Left lung (tissue), 10 donors: ENCODE data around the gene REPS1. TPM values are rescaled to one million over a fixed set of nuclear protein-coding genes. Genes with fewer than 3 reads are reported as not detected.

ENCODE experiments used
- ATAC-seq: fragments of 200-7000 bp; cut with Tn5 transposase; one replicate; pipeline ENCODE4 v1.9.1; 2020; ENCODE audit warnings: moderate library complexity
- DNase-seq, 4 donors: peaks; one replicate each; pipeline ENCODE4 v3.0.0-alpha.2; 2013 to 2020
- H3K27ac ChIP-seq, 2 donors: fragments of 200-600 bp; sonication (generic) in 1 of 2; one replicate each; pipeline versions ENCODE4 v1.5.0 to v1.8.0; 2020 to 2021
- H3K27me3 ChIP-seq, 2 donors: fragments of 200-600 bp; sonication (generic) in 1 of 2; one replicate each; pipeline versions ENCODE4 v1.5.0 to v1.8.0; 2020 to 2021
- H3K36me3 ChIP-seq, 2 donors: fragments of 200-600 bp; sonication (generic) in 1 of 2; one replicate each; pipeline versions ENCODE4 v1.5.0 to v1.8.0; 2020 to 2021
- H3K4me1 ChIP-seq, 2 donors: fragments of 200-600 bp; one replicate each; pipeline ENCODE4 v1.8.0; 2021
- H3K4me3 ChIP-seq, 2 donors: fragments of 200-600 bp; sonication (generic) in 1 of 2; one replicate each; pipeline versions ENCODE4 v1.5.0 to v1.8.0; 2020 to 2021; ENCODE audit warnings: mild to moderate bottlenecking in 1 of 2
- H3K9me3 ChIP-seq, 2 donors: fragments of 200-600 bp; sonication (generic) in 1 of 2; one replicate each; pipeline versions ENCODE4 v1.5.0 to v1.8.0; 2020 to 2021
- CTCF ChIP-seq, 2 donors: fragments of 200-600 bp; sonication (generic) in 1 of 2; IDR thresholded peaks; one replicate each; pipeline versions ENCODE4 v1.5.0 to v1.8.0; 2021; ENCODE audit warnings: antibody characterized with exemption in 2 of 2
- intact Hi-C, 2 donors: fragments of 100-400 bp; cut with DNase I; formaldehyde crosslinking; loops; one replicate each; pipeline versions ENCODE4 v1.11.2 to v1.14.2; 2022
- polyA plus RNA-seq, 6 donors: library from polyadenylated mRNA; unstranded; fragments of 120-200 nt; gene quantifications; one replicate each; pipeline ENCODE4 v1.2.1, GENCODE V29; 2013; ENCODE audit not compliant: insufficient read length in 6 of 6
- total RNA-seq, 2 donors: library from RNA; stranded (reverse); fragmentation: NEBNext Ultra II Directional; extraction: Animal tissue kit (Norgen Biotek cat#: 25700); gene quantifications; one replicate each; pipeline ENCODE4 v1.2.1, GENCODE V29; 2021
- donor health status: DM: no; HTN: yes; CAD: no.
- donor health status: DM: no; HTN: no; CAD: no.

Gene REPS1
- total and polyA plus RNA-seq, 8 donors, result 29.3 to 83.9 (median 63.6) TPM

GRCh38 chr6:138970856-138971425 lies 17.1 kb downstream of the REPS1 start:
- Histone ChIP-seq H3K9me3 (no peaks in the 10 kb centered on the region), H3K4me3 (no peak overlapping the region), H3K27me3 (no peaks in the 10 kb centered on the region), H3K4me1 (peaks cover 28 to 62% of the 10 kb centered on the region in 2 donors), H3K36me3 (no peaks in the 10 kb centered on the region), H3K27ac (peak overlapping the region in 1 of 2 donors; percentile 82)
- intact Hi-C loops, result no loop called here
- ATAC-seq, result peak; percentile 81
- no peak for DNase-seq
- TF ChIP-seq CTCF (IDR thresholded peaks at IDR 0.05), result no peak

GRCh38 chr6:138970159-138970558 lies 17.9 kb downstream of the REPS1 start:
- intact Hi-C loops, result no loop called here

GRCh38 chr6:138966870-138967269 lies 21.2 kb downstream of the REPS1 start:
- no peaks in the 10 kb centered on the region for H3K27me3 ChIP-seq
- ATAC-seq (no peak), DNase-seq (no peak)
- TF ChIP-seq CTCF (IDR thresholded peaks at IDR 0.05), result no peak
- H3K4me1 ChIP-seq, result peaks cover 14 to 34% of the 10 kb centered on the region in 2 donors
- intact Hi-C loops, result no loop called here
- H3K4me3 ChIP-seq, result no peak overlapping the region
- no peaks in the 10 kb centered on the region for H3K36me3 ChIP-seq
- H3K9me3 ChIP-seq, result no peaks in the 10 kb centered on the region
- H3K27ac ChIP-seq, result no peak overlapping the region

More at GRCh38 chr6:138970159-138970558, 17.9 kb downstream of the REPS1 start:
- H3K27ac ChIP-seq, result peak overlapping the region in 1 of 2 donors; percentile 82
- H3K4me1 ChIP-seq, result peaks cover 28 to 62% of the 10 kb centered on the region in 2 donors
- ATAC-seq, result no peak
- no peaks in the 10 kb centered on the region for H3K36me3 ChIP-seq
- H3K9me3 ChIP-seq, result no peaks in the 10 kb centered on the region
- no peak for TF ChIP-seq CTCF (IDR thresholded peaks at IDR 0.05)
- DNase-seq, result no peak
- no peaks in the 10 kb centered on the region for H3K27me3 ChIP-seq
- no peak overlapping the region for H3K4me3 ChIP-seq

- DNase-seq (no peak), ATAC-seq (no peak)
- TF ChIP-seq CTCF (IDR thresholded peaks at IDR 0.05), result no peak
- Histone ChIP-seq H3K27me3 (no peaks in the 10 kb centered on the region), H3K4me1 (peaks cover 5 to 25% of the 10 kb centered on the region in 2 donors), H3K4me3 (no peak overlapping the region), H3K27ac (no peak overlapping the region), H3K9me3 (no peaks in the 10 kb centered on the region), H3K36me3 (no peaks in the 10 kb centered on the region)
- intact Hi-C loops, result no loop called here
Observed at GRCh38 chr6:138965971-138966370, 22.1 kb downstream of the REPS1 start.

- Histone ChIP-seq H3K27me3 (no peaks in the 10 kb centered on the region), H3K27ac (no peak overlapping the region), H3K4me1 (peaks cover under 1 to 19% of the 10 kb centered on the region in 2 donors), H3K36me3 (no peaks in the 10 kb centered on the region), H3K9me3 (no peaks in the 10 kb centered on the region), H3K4me3 (no peak overlapping the region)
- ATAC-seq (no peak), DNase-seq (no peak)
- TF ChIP-seq CTCF (IDR thresholded peaks at IDR 0.05), result no peak
- intact Hi-C loops, result no loop called here
Observed at GRCh38 chr6:138965291-138965874, 22.7 kb downstream of the REPS1 start.
